Measurements from ENCODE around the gene COL19A1.

DNA sequence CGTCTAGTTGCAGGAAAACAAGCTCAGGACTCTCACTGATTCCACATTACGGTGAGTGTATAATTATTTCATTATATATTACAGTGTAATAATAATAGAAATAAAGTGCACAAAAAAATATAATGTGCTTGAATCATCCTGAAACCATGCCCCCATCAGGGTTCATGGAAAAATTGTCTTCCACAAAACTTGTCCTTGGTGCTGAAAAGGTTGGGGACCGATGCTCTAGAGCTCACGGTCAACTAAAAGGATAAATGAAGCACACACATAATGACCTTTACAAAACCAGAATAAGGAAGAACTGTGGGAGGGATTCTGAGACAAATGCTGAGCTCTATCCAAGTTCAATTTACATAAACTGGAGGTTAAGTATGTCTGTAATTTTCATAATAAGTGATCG is 194.3 kb downstream of the COL19A1 start:
- TF ChIP-seq CTCF (IDR thresholded peaks at IDR 0.05), result no peak
- no peak for TF ChIP-seq POLR2AphosphoS5 (IDR thresholded peaks at IDR 0.05; ENCODE audit: insufficient read depth in 1 of 2, low read depth in 1 of 2)

Data from vagina (tissue), 2 donors.